MM.1S (cell line): ENCODE results near the gene TNFAIP1.

ENCODE experiments used
- DNase-seq: peaks from one replicate; pipeline ENCODE4 v3.0.0-alpha.2; 2015
- H2AFZ ChIP-seq: fragments of 300-600 bp; sonication (generic); 2 replicates; pipeline ENCODE4 v1.6.0; 2016; ENCODE audit warnings: antibody characterized with exemption, low read length
- H3F3A ChIP-seq: fragments of 300-600 bp; sonication (generic); 2 replicates; pipeline ENCODE4 v1.6.1; 2016; ENCODE audit warnings: mild to moderate bottlenecking, antibody characterized with exemption, low read length, moderate library complexity, mixed read lengths; ENCODE audit not compliant: insufficient read depth
- H3K27ac ChIP-seq: fragments of 300-600 bp; sonication (generic); 2 replicates; pipeline ENCODE4 v1.5.1; 2016; ENCODE audit warnings: mild to moderate bottlenecking, low read length
- H3K27me3 ChIP-seq: fragments of 300-600 bp; sonication (generic); replicated peaks from 2 replicates; pipeline ENCODE4 v1.6.0; 2016; ENCODE audit warnings: low read length; ENCODE audit not compliant: insufficient read depth
- H3K36me3 ChIP-seq: fragments of 300-600 bp; sonication (generic); replicated peaks from 2 replicates; pipeline ENCODE4 v1.6.1; 2016; ENCODE audit warnings: mild to moderate bottlenecking, low read length, mixed read lengths; ENCODE audit not compliant: insufficient read depth
- H3K4me1 ChIP-seq: fragments of 300-600 bp; sonication (generic); 2 replicates; pipeline ENCODE4 v1.6.1; 2016; ENCODE audit warnings: low read length, mixed read lengths
- H3K4me2 ChIP-seq: fragments of 300-600 bp; sonication (generic); 2 replicates; pipeline ENCODE4 v1.6.0; 2016; ENCODE audit warnings: low read depth, low read length
- H3K4me3 ChIP-seq: fragments of 300-600 bp; sonication (generic); 2 replicates; pipeline ENCODE4 v1.5.1; 2016; ENCODE audit warnings: low read length, mixed read lengths
- H3K79me2 ChIP-seq: fragments of 300-600 bp; sonication (generic); 2 replicates; pipeline ENCODE4 v1.6.1; 2016; ENCODE audit warnings: mixed run types, low read length, mixed read lengths
- H3K9ac ChIP-seq: fragments of 300-600 bp; sonication (generic); 2 replicates; pipeline ENCODE4 v1.6.1; 2016; ENCODE audit warnings: low read length, mixed read lengths
- H3K9me2 ChIP-seq: fragments of 300-600 bp; sonication (generic); replicated peaks from 2 replicates; pipeline ENCODE4 v1.6.1; 2016; ENCODE audit warnings: mild to moderate bottlenecking, low read length, mixed read lengths; ENCODE audit not compliant: insufficient read depth
- H3K9me3 ChIP-seq: fragments of 300-600 bp; sonication (generic); replicated peaks from 2 replicates; pipeline ENCODE4 v1.6.1; 2016; ENCODE audit warnings: mild to moderate bottlenecking, low read length, mixed read lengths; ENCODE audit not compliant: insufficient read depth
- H4K20me1 ChIP-seq: fragments of 300-600 bp; sonication (generic); 2 replicates; pipeline ENCODE4 v1.6.1; 2016; ENCODE audit warnings: mild to moderate bottlenecking, low read length, moderate library complexity, mixed read lengths; ENCODE audit not compliant: insufficient read depth
- CTCF ChIP-seq: fragments of 300-600 bp; sonication (generic); IDR thresholded peaks from 2 replicates; pipeline ENCODE4 v1.5.1; 2016; ENCODE audit warnings: antibody characterized with exemption, low read length, mixed read lengths
- EZH2 ChIP-seq: fragments of 300-600 bp; sonication (generic); optimal IDR thresholded peaks from 2 replicates; pipeline ENCODE3; 2017; ENCODE audit warnings: low read depth, mild to moderate bottlenecking, antibody characterized with exemption, low read length, mixed read lengths
- EZH2phosphoT487 ChIP-seq: fragments of 300-600 bp; sonication (generic); IDR thresholded peaks from 2 replicates; pipeline ENCODE4 v1.6.1; 2018; ENCODE audit warnings: antibody characterized with exemption, low read length

TNFAIP1 gene

GRCh38 chr17:28390563-28390962 lies 55.0 kb downstream of the TNFAIP1 start:
- no peak for DNase-seq
- Histone ChIP-seq H3K27ac (no peak overlapping the region), H3K4me1 (no peaks in the 10 kb centered on the region), H3K9ac (no peak overlapping the region), H3K9me3 (no peaks in the 10 kb centered on the region), H3F3A (no peaks in the 10 kb centered on the region), H4K20me1 (no peaks in the 10 kb centered on the region), H3K79me2 (no peaks in the 10 kb centered on the region), H3K9me2 (no peaks in the 10 kb centered on the region), H3K4me3 (no peak overlapping the region), H3K36me3 (no peaks in the 10 kb centered on the region), H3K27me3 (no peaks in the 10 kb centered on the region), H2AFZ (no peak overlapping the region), H3K4me2 (no peak overlapping the region)
- TF ChIP-seq EZH2 (no peak), EZH2phosphoT487 (no peak), CTCF (no peak)

- no peak overlapping the region for H3K4me3 ChIP-seq
- H2AFZ ChIP-seq = no peak overlapping the region
- no peaks in the 10 kb centered on the region for H4K20me1 ChIP-seq
- H3K27ac ChIP-seq = no peak overlapping the region
- no peak for DNase-seq
- H3K4me1 ChIP-seq = no peaks in the 10 kb centered on the region
- H3K9me3 ChIP-seq = no peaks in the 10 kb centered on the region
- H3K9ac ChIP-seq = no peak overlapping the region
- H3K27me3 ChIP-seq = no peaks in the 10 kb centered on the region
- no peak overlapping the region for H3K4me2 ChIP-seq
- H3K36me3 ChIP-seq = no peaks in the 10 kb centered on the region
- H3K79me2 ChIP-seq = no peaks in the 10 kb centered on the region
- no peaks in the 10 kb centered on the region for H3F3A ChIP-seq
- TF ChIP-seq EZH2phosphoT487 (no peak), EZH2 (no peak), CTCF (no peak)
- H3K9me2 ChIP-seq = no peaks in the 10 kb centered on the region
These were observed 55.4 kb downstream of the TNFAIP1 start for GRCh38 chr17:28390984-28391383.

GRCh38 chr17:28391401-28391800 lies 55.8 kb downstream of the TNFAIP1 start:
- no peaks in the 10 kb centered on the region for H3K9me3 ChIP-seq
- TF ChIP-seq EZH2 (no peak), EZH2phosphoT487 (no peak), CTCF (no peak)
- no peaks in the 10 kb centered on the region for H3F3A ChIP-seq
- H3K36me3 ChIP-seq = no peaks in the 10 kb centered on the region
- H3K4me1 ChIP-seq = no peaks in the 10 kb centered on the region
- no peak overlapping the region for H3K4me3 ChIP-seq
- H3K9me2 ChIP-seq = no peaks in the 10 kb centered on the region
- no peak overlapping the region for H3K27ac ChIP-seq
- no peak overlapping the region for H3K4me2 ChIP-seq
- H4K20me1 ChIP-seq = no peaks in the 10 kb centered on the region
- no peak overlapping the region for H2AFZ ChIP-seq
- no peak overlapping the region for H3K9ac ChIP-seq
- H3K27me3 ChIP-seq = no peaks in the 10 kb centered on the region
- no peak for DNase-seq
- H3K79me2 ChIP-seq = no peaks in the 10 kb centered on the region
